Adrenal gland (tissue), 12 donors: Measurements from ENCODE around the gene SLX1A. TPM values are rescaled to one million over a fixed set of nuclear protein-coding genes. Genes with fewer than 3 reads are reported as not detected.
"Not testable (repeated sequence)": the region's sequence is repeated elsewhere in the genome, so short reads cannot be mapped to it uniquely, and the experiment has no call there.

Experiments used
- DNase-seq, 7 donors: peaks; one replicate each; pipeline ENCODE4 v3.0.0-alpha.2; 2019 to 2020
- H3K27ac ChIP-seq, 5 donors: fragments of 200-600 bp; sonication (generic) in 4 of 5; 1 replicate in 3 of 5; 2 replicates in 2 of 5; pipeline versions ENCODE4 v1.5.1 to v1.8.0; 2016 to 2020; ENCODE audit warnings: mild to moderate bottlenecking in 1 of 5
- H3K27me3 ChIP-seq: fragments of 200-600 bp; 2 replicates; pipeline ENCODE4 v1.8.0; 2021
- H3K36me3 ChIP-seq, 2 donors: fragments of 200-600 bp; replicated peaks in 1 of 2; 1 replicate in 1 of 2; 2 replicates in 1 of 2; pipeline versions ENCODE4 v1.5.1 to v1.8.0; 2018 to 2022
- H3K4me1 ChIP-seq, 2 donors: fragments of 200-600 bp; replicated peaks in 1 of 2; 1 replicate in 1 of 2; 2 replicates in 1 of 2; pipeline versions ENCODE4 v1.5.1 to v1.8.0; 2018 to 2021
- H3K4me3 ChIP-seq, 4 donors: fragments of 200-600 bp; sonication (generic) in 3 of 4; one replicate each; pipeline ENCODE4 v1.5.1; 2016 to 2018
- H3K9me3 ChIP-seq, 3 donors: fragments of 200-600 bp; sonication (generic) in 1 of 3; replicated peaks in 1 of 3; 1 replicate in 2 of 3; 2 replicates in 1 of 3; pipeline versions ENCODE4 v1.5.1 to v1.8.0; 2016 to 2021
- CTCF ChIP-seq, 6 experiments: fragments of 450-650 bp in 4 of 6; fragments of 200-600 bp in 2 of 6; sonication (generic) in 1 of 6; IDR thresholded peaks; 1 replicate in 5 of 6; 2 replicates in 1 of 6; pipeline versions ENCODE4 v1.5.1 to v1.8.0; 2016 to 2021; ENCODE audit warnings: antibody characterized with exemption in 6 of 6, mild to moderate bottlenecking in 2 of 6, moderate library complexity in 1 of 6
- POLR2A ChIP-seq, 2 donors: fragments of 450-650 bp; IDR thresholded peaks; one replicate each; pipeline ENCODE4 v1.6.1; 2017; ENCODE audit warnings: antibody characterized with exemption in 2 of 2, mild to moderate bottlenecking in 2 of 2, moderate library complexity in 1 of 2
- WGBS, 4 donors: extraction: QIAGEN DNeasy Blood & Tissue Kit in 2 of 4; methylation state at CpG; one replicate each; pipeline versions ENCODE4 v1.1.5 to v1.1.7; 2013 to 2017; 5-methylcytosine and 5-hydroxymethylcytosine counted together
- intact Hi-C, 2 donors: fragments of 100-400 bp; cut with DNase I; formaldehyde crosslinking; loops; one replicate each; pipeline versions ENCODE4 v1.14.1 to v1.15.0; 2022 to 2023
- polyA plus RNA-seq, 3 donors: library from polyadenylated mRNA; stranded (reverse); fragments of 200-250 nt in 2 of 3; fragments of 350-450 nt in 1 of 3; fragmentation: Illumina TruSeq in 1 of 3; extraction: RNeasy Lipid Tissue Mini Kit (QIAGEN cat#74804) in 1 of 3; gene quantifications; one replicate each; pipeline ENCODE4 v1.2.3, GENCODE V29; 2013 to 2014
- total RNA-seq, 9 donors: library from RNA; depleted of rRNA in 4 of 9; stranded (reverse); fragments of >200 nt in 4 of 9; fragments of 120-200 nt in 1 of 9; fragmentation: NEBNext Ultra II Directional in 1 of 9; extraction: Animal tissue kit (Norgen Biotek cat#: 25700) in 1 of 9; gene quantifications; one replicate each; pipeline versions ENCODE4 v1.1.0 to v1.2.4, GENCODE V29; 2013 to 2023
- donor health status: healthy with polysubstance abuse.
- donor health status: Bipolar disorder and iron deficiency.
- donor health status: DM: yes; HTN: yes; CAD: no.
- donor health status: DM: no; HTN: no; CAD: no.
- donor health status: DM: no; HTN: no; CAD: no.
- donor health status: DM: yes; HTN: yes; CAD: no.

SLX1A gene
- total and polyA plus RNA-seq, 12 donors: 7.9 to 195 (median 47.5) TPM

- H3K9me3 ChIP-seq: no peaks in the 10 kb centered on the region
- peaks cover 0 to 4% of the 10 kb centered on the region in 2 donors for H3K36me3 ChIP-seq
- H3K27ac ChIP-seq: no peak overlapping the region
- peak in 3 of 7 donors; percentile 17 to 54 (median 26) for DNase-seq
- TF ChIP-seq POLR2A (IDR thresholded peaks at IDR 0.05): no peak
- no peak for TF ChIP-seq CTCF (IDR thresholded peaks at IDR 0.05)
- intact Hi-C loops: loop anchor here in 1 of 2 donors (10.0 kb wide), 1 partner anchor 63 kb away; the partner anchor contains the start of gene MAPK3
- 91 to 92% (median 91%) methylated on average over 13 to 23 of the region's 23 CpGs for WGBS, 4 donors
- H3K27me3 ChIP-seq: no peaks in the 10 kb centered on the region
- peaks cover 0 to 3% of the 10 kb centered on the region in 2 donors for H3K4me1 ChIP-seq
- no peak overlapping the region for H3K4me3 ChIP-seq
Measured at GRCh38 chr16:30187971-30188561, 5.6 kb upstream of the SLX1A start.

- H3K27ac ChIP-seq, H3K36me3 ChIP-seq, H3K27me3 ChIP-seq, H3K9me3 ChIP-seq, intact Hi-C loops, H3K4me1 ChIP-seq, DNase-seq, H3K4me3 ChIP-seq: not testable (repeated sequence)
- 94 to 100% (median 96%) methylated on average over 4 to 6 of the region's 12 CpGs for WGBS, 4 donors
Measured at GRCh38 chr16:30191158-30191557, 2.5 kb upstream of the SLX1A start.

- H3K9me3 ChIP-seq, H3K36me3 ChIP-seq, intact Hi-C loops, H3K4me3 ChIP-seq, H3K27me3 ChIP-seq, DNase-seq, H3K27ac ChIP-seq, H3K4me1 ChIP-seq: not testable (repeated sequence)
- no CpG with 5 or more reads among the region's 21 CpGs for WGBS, 4 donors
Measured at GRCh38 chr16:30193098-30193497, 577 bp upstream of the SLX1A start.

- H3K9me3 ChIP-seq, intact Hi-C loops, H3K4me1 ChIP-seq, H3K27me3 ChIP-seq, H3K36me3 ChIP-seq: not testable (repeated sequence)
- WGBS, 4 donors: 2 to 7% (median 2%) methylated on average over 11 to 18 of the region's 60 CpGs; no CpG with 5 or more reads in 1 of the 4 donors
- Histone ChIP-seq H3K27ac (peak overlapping the region in 1 of 5 donors; percentile 40), H3K4me3 (peak overlapping the region in 1 of 4 donors; percentile 48)
- peak in 3 of 7 donors; percentile 8 to 51 (median 27) for DNase-seq
Measured at GRCh38 chr16:30194172-30194925, 674 bp downstream of the SLX1A start.

- H3K36me3 ChIP-seq, intact Hi-C loops, H3K4me3 ChIP-seq, H3K4me1 ChIP-seq, H3K9me3 ChIP-seq, H3K27ac ChIP-seq, H3K27me3 ChIP-seq: not testable (repeated sequence)
- DNase-seq: peak in 2 of 7 donors; percentile 4 to 14
- 43 to 100% (median 61%) methylated on average over 1 of the region's 2 CpGs; no CpG with 5 or more reads in 1 of the 4 donors for WGBS, 4 donors
Measured at GRCh38 chr16:30197001-30197400, 3.3 kb downstream of the SLX1A start.

GRCh38 chr16:30199049-30199448 is 5.4 kb downstream of the SLX1A start, which contains the start of gene SULT1A3:
Gene SULT1A3, plus strand, starts transcription at chr16:30199255. Its CDS starts 1,474 bp downstream, at chr16:30200729.
- H3K27ac ChIP-seq, intact Hi-C loops, DNase-seq, H3K27me3 ChIP-seq, H3K4me1 ChIP-seq, H3K4me3 ChIP-seq, H3K9me3 ChIP-seq, H3K36me3 ChIP-seq: not testable (repeated sequence)
- no CpG with 5 or more reads among the region's 3 CpGs for WGBS, 4 donors

GRCh38 chr16:30199608-30200343 is 6.1 kb downstream of the SLX1A start:
- intact Hi-C loops, DNase-seq, H3K27me3 ChIP-seq, H3K4me3 ChIP-seq, H3K36me3 ChIP-seq, H3K27ac ChIP-seq, H3K4me1 ChIP-seq, H3K9me3 ChIP-seq: not testable (repeated sequence)
- WGBS, 4 donors: no CpG with 5 or more reads among the region's 15 CpGs

GRCh38 chr16:30205541-30206236 is 12.0 kb downstream of the SLX1A start:
- H3K9me3 ChIP-seq, H3K27ac ChIP-seq, H3K4me1 ChIP-seq, H3K27me3 ChIP-seq, intact Hi-C loops, H3K36me3 ChIP-seq: not testable (repeated sequence)
- DNase-seq: peak in 5 of 7 donors; percentile 5 to 48 (median 17)
- 0 to 3% (median 0%) methylated on average over 5 to 19 of the region's 52 CpGs; no CpG with 5 or more reads in 1 of the 4 donors for WGBS, 4 donors
- H3K4me3 ChIP-seq: peak overlapping the region in 1 of 4 donors; percentile 51

- H3K4me1 ChIP-seq, H3K27ac ChIP-seq, DNase-seq, H3K27me3 ChIP-seq, H3K9me3 ChIP-seq, H3K36me3 ChIP-seq, intact Hi-C loops: not testable (repeated sequence)
- WGBS, 4 donors: no CpG with 5 or more reads among the region's 33 CpGs
- H3K4me3 ChIP-seq: peak overlapping the region in 1 of 4 donors; percentile 51
Measured at GRCh38 chr16:30206252-30206651, 12.6 kb downstream of the SLX1A start.
